Activated CD4-positive, CD25-positive, alpha-beta regulatory T cell treated with anti-CD3 and anti-CD28 coated beads, Interleukin-2, amount 50 U/mL, for 72 hours (primary cell): ENCODE data around the gene PRM1.

Source experiments
- DNase-seq: peaks from one replicate; pipeline ENCODE4 v3.0.0; 2021

The PRM1 gene

GRCh38 chr16:11271610-11272009 is 9.5 kb downstream of the PRM1 start:
- DNase-seq = no peak

GRCh38 chr16:11270602-11271162 is 10.4 kb downstream of the PRM1 start:
- no peak for DNase-seq

- no peak for DNase-seq
Observed at GRCh38 chr16:11268921-11269375, 12.2 kb downstream of the PRM1 start, which contains the start of gene TNP2. Gene TNP2 (minus strand): TSS chr16:11269325. CDS start chr16:11269262, 63 bp downstream.

- DNase-seq = no peak
Observed at GRCh38 chr16:11265124-11265523, 16.0 kb downstream of the PRM1 start.

- no peak for DNase-seq
Observed at GRCh38 chr16:11264155-11264832, 16.8 kb downstream of the PRM1 start.

GRCh38 chr16:11263737-11264136 is 17.4 kb downstream of the PRM1 start:
- DNase-seq = no peak

GRCh38 chr16:11262915-11263314 is 18.2 kb downstream of the PRM1 start:
- no peak for DNase-seq

- DNase-seq = no peak
Observed at GRCh38 chr16:11260596-11260966, 20.5 kb downstream of the PRM1 start.

- DNase-seq = no peak
Observed at GRCh38 chr16:11259655-11260595, 21.2 kb downstream of the PRM1 start.

- no peak for DNase-seq
Observed at GRCh38 chr16:11258553-11259492, 22.3 kb downstream of the PRM1 start.

- DNase-seq = peak; percentile 59
Observed at GRCh38 chr16:11257131-11257938, 23.8 kb downstream of the PRM1 start.

- DNase-seq = no peak
Observed at GRCh38 chr16:11256661-11257130, 24.4 kb downstream of the PRM1 start.

GRCh38 chr16:11255737-11256660 is 25.1 kb downstream of the PRM1 start, which contains the start of gene SOCS1:
Gene SOCS1 (minus strand): TSS chr16:11256204. CDS start chr16:11255478, 726 bp downstream.
- DNase-seq = peak; percentile 93

GRCh38 chr16:11254913-11255736 is 26.0 kb downstream of the PRM1 start:
- peak; percentile 65 for DNase-seq

GRCh38 chr16:11253995-11254912 is 26.9 kb downstream of the PRM1 start:
- no peak for DNase-seq

- DNase-seq = peak; percentile 67
Observed at GRCh38 chr16:11253009-11253994, 27.8 kb downstream of the PRM1 start.

- DNase-seq = no peak
Observed at GRCh38 chr16:11252482-11252931, 28.6 kb downstream of the PRM1 start.
